SH-SY5Y (cell line): ENCODE data around the gene GSTM4.

Experiments
- GATA2 ChIP-seq: IDR thresholded peaks from 2 replicates; pipeline ENCODE4 v1.6.1; 2011; ENCODE audit warnings: mild to moderate bottlenecking, low read depth, low read length
- GATA3 ChIP-seq: IDR thresholded peaks from 2 replicates; pipeline ENCODE4 v1.6.1; 2011; ENCODE audit warnings: low read depth, mild to moderate bottlenecking, low read length, moderate library complexity

The GSTM4 gene

DNA sequence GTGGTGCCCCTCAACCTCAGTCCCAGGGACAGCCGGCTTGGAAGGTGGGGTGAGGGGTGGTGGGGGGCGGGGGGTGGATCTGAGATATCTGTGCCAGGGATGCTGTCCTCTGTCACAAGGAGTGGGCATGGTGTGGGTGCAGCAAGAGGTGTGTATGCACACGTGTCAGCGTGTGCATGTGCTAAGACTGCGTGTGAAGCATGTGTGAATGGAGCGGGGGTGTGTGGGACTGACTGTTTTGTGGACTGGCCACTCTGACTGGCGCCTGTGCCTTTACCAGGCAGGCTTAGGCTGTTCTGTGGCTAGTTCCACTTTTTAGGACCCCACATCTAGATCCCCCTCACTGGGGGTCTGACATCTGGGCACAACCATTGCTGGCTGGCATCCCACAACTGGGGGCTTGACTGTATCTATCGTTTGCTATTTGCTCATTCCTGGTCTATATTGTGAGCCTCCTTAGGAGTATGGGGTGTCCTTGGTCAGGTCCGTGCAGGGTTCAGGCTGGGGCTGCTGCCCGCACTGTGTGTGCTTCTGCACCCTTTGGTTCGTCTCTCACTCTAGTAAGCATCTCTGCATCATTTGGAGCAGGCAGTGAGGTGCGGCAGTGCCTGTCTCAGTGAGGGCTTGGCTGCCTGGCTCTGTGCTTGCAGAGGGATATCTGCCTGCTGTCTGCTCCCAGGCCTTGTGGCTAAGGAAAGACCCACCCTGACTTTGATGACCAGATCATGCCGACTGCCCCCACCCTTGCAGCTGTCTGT lies 34.3 kb upstream of the GSTM4 start:
- TF ChIP-seq GATA2 (no peak), GATA3 (no peak)

DNA sequence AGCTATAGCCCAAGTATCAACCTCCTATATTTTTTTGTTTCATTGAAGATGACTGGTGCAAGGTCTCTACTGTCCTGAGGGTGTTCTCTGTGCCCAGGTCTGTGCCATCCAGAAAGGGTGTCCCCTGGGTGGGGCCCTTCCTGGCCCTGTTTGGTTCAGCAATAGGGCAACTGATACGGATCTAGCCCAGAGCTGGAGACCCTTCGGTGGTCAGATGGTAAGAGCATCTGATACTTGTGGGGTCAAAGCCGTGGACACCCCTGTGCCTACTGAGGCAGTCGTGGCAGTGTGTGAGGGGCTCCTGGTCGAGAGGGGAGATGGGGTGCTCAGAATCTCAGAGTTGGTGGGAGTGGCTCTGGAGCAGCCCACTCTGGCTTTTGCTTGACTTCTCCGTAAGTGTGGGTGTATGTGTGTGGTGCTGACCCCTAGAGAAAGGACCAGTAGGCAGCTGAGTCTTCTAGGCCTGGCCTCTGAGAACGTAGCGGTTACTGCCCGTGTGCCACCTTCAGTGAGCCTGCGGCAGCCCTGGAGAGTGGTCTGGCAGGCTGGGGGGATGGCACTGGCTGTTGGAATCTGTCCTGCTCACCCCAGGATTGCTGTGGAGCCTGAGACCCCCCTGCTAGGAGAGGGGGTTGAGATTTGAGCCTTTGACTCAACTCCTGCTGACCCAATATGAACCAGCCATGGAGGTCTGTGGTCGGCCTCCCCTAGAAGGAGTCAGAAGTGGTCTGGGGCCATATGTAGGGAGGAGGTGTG lies 33.6 kb upstream of the GSTM4 start:
- TF ChIP-seq GATA2, result no peak
- TF ChIP-seq GATA3, result no peak

DNA sequence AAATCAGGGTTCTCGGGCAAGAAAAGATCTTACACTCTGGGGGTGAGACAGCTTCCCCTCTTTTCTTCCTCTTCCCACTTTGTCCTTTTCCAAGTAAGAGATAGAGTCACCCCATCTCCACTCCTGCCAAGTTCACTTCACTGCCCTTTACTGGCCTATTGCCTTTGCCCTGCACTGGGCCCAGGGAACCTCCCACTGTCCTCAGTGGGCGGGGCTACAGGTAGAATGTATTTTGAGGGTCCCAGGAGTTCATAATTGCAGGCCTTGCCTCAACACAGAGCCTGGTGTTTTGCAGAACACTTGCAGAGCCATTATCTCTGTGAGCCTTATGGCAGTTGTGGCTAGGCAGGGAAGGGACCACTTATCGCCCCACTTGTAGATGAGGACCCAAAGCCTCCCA lies 33.0 kb upstream of the GSTM4 start:
- no peak for TF ChIP-seq GATA3
- TF ChIP-seq GATA2, result no peak

DNA sequence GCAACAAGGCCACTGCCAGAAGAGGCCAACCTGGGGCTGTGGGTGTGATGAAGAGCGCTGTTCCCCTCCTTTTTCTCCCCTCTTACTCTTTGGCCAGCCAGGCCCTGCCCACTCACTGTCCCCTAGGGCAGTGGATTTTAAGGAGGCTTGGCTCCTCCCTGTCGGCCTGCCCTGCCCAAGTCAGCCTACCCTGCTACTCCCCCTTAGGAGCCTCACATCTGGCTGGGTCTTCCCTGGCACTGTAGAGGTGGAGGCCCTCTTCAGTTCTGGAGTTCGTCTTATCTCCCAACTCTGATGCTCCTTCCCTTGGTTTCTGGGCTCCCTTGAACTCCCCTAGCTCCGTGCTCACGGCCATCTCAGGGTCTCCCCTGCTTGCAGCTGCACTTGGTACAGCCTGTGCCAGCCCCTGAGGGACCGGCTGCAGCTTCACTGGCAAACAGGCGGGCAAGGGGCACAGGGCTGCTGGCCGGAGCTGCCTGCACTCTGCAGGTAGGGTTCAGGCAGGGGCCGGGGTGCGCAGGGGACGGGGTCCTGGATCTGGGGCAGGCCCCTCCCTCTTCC lies 32.2 kb upstream of the GSTM4 start:
- no peak for TF ChIP-seq GATA2
- no peak for TF ChIP-seq GATA3

DNA sequence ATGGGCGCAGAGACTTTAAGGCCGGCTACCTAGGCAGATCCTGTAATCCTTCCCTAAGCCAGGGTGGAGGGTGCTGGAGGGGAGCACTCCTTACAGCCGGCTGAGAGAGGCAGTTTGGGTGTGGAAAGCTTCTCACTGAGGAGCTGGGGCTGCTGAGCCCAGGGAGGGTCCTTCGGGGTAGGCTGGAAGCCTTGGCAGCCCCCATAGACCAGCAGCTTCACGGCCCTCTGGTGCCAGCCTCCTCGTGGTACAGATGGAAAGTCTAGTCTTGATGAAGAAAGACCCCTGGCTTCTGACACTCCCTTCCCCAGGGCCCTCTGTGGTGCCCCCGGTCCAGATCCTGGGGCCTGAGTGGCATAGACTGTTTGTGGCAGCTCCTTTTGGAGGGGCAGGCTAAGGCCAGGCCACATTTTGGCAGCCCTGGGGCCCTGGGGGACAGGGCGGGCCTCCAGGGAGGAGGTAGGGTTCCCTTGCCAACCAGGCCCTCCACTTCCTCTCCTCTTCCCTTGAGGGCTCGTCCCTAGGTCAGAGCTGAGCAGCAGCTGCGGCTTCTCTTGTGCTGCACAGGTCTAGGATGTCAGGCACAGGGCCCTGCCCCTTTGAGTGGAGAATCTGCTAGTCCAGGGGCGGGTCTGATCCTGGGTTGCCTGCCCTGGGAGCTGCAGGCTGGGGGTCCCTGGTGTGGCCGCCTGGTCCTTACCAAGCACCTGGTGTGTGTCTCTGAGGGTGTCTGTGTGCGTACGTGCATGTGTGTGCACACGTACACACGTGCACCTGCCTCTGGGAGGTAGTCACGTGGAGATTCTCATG lies 31.5 kb upstream of the GSTM4 start:
- TF ChIP-seq GATA2 (no peak), GATA3 (no peak)

DNA sequence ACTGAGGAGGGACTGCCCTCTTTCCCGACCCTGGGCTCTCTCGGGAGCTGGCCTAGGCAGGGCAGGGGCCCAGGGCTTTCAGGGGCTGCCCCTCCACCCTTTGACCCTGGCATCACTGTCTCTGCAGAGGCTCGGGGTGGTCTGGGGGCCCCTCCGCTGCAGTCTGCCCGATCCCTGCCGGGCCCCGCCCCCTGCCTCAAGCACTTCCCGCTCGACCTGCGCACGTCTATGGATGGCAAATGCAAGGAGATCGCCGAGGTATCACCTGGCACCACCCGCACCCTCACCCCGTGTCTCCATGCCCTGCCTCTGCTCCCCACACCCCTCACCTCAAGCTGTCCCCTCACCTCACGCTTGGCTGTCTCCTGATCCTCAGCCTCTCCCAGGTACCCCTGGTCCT lies 30.7 kb upstream of the GSTM4 start:
- TF ChIP-seq GATA2, result no peak
- TF ChIP-seq GATA3, result no peak

DNA sequence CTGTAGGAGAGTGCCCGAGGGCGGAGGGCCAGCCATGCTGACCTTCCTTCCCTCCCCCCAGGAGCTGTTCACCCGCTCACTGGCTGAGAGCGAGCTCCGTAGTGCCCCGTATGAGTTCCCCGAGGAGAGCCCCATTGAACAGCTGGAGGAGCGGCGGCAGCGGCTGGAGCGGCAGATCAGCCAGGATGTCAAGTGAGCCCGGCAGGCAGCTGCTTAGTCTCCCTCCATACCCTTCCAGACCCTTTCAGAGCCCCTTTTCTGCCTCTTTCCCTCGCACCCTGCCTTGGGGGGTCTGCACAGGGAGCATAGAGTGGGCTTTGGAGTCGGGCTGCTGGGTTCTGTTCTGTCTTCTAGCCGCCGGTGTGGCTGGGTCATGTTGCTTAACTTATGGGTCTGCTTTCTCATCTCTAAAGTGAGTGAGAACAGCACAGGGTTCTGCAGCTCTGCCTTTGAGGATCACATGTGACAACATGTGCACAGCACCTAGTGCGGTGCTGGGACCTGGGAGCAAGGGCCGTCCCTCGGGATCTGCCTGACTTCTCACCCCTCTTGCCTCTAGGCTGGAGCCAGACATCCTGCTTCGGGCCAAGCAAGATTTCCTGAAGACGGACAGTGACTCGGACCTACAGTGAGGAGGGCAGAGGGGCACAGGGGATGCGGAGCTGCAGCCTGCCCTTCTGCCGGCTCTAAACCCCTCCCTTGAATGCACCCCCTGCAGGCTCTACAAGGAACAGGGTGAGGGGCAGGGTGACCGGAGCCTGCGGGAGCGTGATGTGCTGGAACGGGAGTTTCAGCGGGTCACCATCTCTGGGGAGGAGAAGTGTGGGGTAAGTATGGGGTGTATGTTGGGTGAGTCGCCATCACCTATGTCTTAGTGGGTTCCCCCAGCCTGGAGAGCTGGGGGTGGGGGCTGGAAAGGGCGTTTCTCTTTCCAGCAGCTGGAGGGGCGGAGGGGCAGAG lies 30.0 kb upstream of the GSTM4 start:
- TF ChIP-seq GATA3, result no peak
- no peak for TF ChIP-seq GATA2

DNA sequence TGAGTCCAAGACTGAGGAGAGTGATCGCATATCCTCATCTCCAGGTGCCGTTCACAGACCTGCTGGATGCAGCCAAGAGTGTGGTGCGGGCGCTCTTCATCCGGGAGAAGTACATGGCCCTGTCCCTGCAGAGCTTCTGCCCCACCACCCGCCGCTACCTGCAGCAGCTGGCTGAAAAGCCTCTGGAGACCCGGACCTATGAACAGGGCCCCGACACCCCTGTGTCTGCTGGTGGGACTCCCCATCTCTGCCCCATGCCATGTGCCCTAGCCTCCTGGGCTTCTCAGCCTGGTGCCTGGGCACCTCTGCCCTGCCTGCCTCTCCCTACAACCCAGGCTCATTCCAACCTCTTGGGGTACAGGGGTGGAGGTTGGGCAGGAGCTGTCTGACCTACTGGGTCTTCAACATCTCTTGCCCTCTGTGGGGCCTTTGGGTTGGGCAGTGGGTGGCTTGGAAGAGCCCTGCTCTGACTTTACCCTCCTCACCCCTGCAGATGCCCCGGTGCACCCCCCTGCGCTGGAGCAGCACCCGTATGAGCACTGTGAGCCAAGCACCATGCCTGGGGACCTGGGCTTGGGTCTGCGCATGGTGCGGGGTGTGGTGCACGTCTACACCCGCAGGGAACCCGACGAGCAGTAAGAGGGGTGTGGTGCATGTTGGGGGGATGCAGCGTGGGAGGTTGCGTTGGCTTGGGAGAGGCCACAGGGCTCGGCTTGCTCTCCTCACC lies 29.1 kb upstream of the GSTM4 start:
- no peak for TF ChIP-seq GATA2
- TF ChIP-seq GATA3, result no peak

DNA sequence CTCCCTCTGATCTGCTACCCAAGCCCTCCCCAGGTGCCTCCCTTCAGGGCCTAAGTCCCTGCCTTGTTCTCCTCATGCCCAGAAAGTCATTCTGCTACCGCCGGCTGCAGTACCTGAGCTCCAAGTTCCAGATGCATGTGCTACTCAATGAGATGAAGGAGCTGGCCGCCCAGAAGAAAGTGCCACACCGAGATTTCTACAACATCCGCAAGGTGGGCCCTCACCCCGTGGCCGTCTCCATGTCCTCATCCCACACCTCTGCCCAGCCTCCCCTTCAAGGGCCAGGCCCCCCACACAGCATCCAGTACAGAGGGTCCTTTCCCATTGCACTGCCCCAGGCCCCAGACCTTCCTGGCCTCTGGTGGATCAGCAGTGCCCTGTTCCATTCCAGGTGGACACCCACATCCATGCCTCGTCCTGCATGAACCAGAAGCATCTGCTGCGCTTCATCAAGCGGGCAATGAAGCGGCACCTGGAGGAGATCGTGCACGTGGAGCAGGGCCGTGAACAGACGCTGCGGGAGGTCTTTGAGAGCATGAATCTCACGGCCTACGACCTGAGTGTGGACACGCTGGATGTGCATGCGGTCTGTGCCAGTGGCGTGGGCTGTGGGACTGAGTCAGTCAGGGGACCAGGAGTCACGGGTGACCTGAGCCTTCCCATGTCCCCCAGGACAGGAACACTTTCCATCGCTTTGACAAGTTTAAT lies 28.1 kb upstream of the GSTM4 start:
- no peak for TF ChIP-seq GATA3
- TF ChIP-seq GATA2, result no peak

DNA sequence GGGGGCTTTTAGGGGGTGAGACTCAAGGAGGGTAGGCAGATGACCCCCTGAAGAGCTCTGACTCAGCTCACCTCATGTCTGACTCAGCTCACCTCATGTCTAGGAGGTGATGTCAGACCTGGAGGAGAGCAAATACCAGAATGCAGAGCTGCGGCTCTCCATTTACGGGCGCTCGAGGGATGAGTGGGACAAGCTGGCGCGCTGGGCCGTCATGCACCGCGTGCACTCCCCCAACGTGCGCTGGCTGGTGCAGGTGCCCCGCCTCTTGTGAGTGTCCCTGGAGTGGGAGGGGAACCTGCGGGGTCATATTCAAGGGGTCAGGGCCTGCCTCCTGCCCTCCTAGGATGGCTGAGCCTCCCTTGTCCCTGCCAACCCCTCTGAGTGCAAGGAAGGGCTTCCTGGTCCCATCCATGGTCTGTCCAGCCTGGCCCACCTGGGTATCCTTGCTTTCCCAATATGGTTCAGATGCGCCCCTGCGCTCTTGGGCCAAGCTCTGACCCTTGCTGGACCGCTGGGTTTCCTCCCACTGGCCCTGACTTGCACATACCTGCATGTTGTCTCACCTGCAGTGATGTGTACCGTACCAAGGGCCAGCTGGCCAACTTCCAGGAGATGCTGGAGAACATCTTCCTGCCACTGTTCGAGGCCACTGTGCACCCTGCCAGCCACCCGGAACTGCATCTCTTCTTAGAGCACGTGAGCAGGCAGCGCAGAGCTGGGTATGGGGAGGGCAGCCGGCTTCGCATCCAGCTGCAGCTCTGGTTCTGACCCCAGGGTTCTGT lies 27.2 kb upstream of the GSTM4 start:
- TF ChIP-seq GATA2, result no peak
- TF ChIP-seq GATA3, result no peak

DNA sequence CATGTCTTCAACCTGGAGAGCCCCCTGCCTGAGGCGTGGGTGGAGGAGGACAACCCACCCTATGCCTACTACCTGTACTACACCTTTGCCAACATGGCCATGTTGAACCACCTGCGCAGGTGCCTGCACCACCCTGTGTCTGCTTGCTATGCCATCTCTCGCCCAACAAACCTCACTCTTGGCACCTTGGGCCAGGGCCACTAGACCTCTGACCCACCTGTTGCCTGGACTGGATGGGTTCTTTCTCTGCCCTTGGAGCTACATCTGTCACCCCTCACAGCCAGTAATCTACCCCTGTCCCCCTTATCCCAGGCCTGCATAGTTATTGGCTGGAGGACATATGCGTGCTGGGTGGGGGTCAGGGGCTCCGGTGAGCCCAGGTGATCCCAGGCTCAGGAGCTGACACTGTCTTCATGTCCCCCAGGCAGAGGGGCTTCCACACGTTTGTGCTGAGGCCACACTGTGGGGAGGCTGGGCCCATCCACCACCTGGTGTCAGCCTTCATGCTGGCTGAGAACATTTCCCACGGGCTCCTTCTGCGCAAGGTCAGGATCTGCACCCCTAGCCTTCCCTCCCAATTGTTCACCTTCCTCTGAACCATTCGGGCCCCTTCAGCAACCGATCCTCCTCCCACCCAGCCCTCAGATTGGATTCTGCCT lies 26.4 kb upstream of the GSTM4 start:
- TF ChIP-seq GATA2 (no peak), GATA3 (no peak)
